Measurements from ENCODE around the gene TOMM40L.

TOMM40L gene

DNA sequence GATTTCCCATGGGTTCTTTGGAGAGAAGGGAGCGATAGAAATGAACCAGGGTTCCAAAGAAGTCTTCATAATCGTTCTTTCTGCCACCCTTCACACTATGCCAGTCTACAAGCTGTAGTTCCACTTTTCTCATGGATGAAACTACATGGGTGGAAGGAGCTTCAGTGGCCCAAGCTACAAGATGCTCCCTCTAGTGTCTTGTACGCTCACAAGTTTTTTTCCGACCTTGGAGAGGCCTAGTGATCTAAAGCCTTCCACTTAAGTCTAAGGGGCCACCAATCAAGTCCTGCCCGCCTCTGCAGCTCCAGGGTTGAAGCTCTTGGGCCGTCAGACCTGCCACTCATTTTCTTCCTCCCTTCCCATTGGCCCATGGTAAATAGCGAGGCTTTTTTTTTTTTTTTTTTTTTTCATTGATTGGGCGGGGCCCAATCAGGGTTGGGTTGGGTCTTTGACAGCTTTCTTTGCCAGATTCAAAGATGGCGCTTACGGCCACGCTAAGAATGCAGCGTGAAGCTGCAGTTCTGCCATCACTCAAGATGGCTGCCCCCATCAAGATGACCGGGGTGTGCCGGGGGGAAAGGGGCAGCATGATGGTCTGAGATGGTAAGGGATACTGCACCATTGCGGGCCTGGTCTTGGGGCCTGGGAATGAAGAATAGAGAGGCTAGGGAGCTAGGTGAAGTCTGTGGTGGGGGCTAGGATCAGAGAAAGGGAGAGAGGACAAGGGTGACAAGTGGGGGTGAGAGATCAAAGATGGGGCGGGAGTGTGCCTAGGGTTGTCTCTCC is at the start of gene TOMM40L:
Gene TOMM40L, plus strand, starts transcription at position 527 of the 786 bp plus-strand sequence. CDS start 430 bp downstream, outside the sequence.
- DNase-seq = peak; percentile 88

DNA sequence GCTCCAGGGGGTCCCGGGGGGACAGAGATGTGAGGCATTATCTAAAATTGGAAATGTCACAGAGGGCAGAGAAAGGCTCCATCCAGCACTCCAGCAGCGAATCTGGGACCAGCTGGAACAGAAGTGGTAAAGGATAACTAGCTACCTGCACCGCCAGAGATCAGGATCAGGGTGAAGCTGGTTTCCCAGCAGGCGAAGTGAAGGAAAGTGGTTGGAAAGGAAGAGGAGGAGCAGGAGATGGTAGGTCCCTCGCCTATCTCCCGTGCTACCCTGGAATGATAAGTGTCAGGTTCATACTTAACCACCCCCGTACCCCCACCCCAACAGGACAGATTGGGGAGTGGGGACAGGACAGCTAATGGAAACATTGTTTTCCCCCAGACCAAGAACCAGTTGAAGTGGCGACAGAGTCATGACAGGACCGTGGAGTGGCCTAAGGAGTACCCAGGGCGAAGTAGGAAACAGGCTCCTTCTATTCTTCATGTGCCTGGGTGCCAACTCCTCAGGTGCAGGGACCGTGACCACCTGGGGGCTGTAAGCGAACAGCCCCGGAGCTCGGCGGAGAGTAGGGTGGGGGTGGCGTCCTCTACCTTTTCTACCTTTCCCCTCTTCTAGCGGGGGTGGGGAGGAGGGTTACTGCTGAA is 49.3 kb upstream of the TOMM40L start:
- Mint-ChIP-seq H3K4me1 (ENCODE audit: low read depth) (peaks cover 65% of the 10 kb centered on the region), H3K9me3 (no peaks in the 10 kb centered on the region), H3K27ac (peak overlapping the region; percentile 99), H3K36me3 (ENCODE audit: low read depth) (peaks cover 57% of the 10 kb centered on the region), H3K27me3 (no peaks in the 10 kb centered on the region), H3K4me3 (peak overlapping the region; percentile 94)
- no peak for DNase-seq

More for the DNA sequence above, at the start of gene TOMM40L:
- H3K4me1 Mint-ChIP-seq (ENCODE audit: low read depth) = peaks cover 37% of the 10 kb centered on the region
- H3K36me3 Mint-ChIP-seq (ENCODE audit: low read depth) = peaks cover 44% of the 10 kb centered on the region
- peak within 1 kb of the TSS; percentile 99 for H3K27ac Mint-ChIP-seq
- peak within 1 kb of the TSS; percentile 98 for H3K4me3 Mint-ChIP-seq
- H3K9me3 Mint-ChIP-seq = no peaks in the 10 kb centered on the region
- H3K27me3 Mint-ChIP-seq = no peaks in the 10 kb centered on the region

DNA sequence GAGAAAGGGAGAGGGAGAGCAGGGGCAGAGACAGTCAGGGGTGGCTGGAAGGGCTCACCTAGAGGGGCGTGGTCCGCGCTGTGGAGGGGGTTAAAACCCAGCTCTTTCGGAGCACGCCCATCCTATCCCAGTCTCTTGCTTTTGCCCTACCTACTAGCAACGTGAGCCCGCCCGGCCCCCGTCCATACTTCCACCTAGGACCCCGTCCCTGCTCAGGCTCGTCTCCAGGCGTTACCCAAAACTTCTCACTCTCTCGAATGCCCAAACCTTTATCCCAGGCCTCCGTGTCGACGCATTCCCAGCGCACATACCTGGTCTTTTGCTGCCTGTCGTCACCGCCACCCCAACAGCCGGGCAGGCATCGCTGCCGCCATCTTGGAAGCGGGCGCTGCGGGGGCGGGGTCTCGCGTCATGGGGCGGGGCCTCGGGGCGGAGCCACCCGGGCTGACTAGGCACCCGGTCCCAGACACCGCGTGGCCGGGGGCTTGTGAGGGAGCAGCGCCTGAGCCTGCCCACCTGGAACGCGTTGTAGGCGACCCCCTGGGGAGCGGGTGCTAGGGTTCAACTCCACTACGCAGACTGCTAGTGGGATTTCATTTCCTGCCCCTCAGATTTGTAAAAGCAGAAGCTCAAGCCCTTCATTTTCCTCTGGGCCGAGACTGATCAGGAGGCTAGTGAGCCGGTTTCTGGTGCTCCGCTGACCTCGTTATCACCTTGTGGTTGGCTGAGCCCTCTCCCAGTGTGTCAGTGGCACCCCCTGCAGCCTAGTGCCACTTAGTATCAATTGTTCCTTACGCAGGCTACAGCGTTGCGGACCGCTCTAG is 48.5 kb upstream of the TOMM40L start, which contains the start of gene B4GALT3:
Gene B4GALT3, minus strand, starts transcription at position 396 of the 824 bp plus-strand sequence. CDS start 1,447 bp downstream, outside the sequence.
- Mint-ChIP-seq H3K4me3 (peak within 1 kb of the TSS; percentile 94), H3K27ac (peak within 1 kb of the TSS; percentile 99), H3K9me3 (no peaks in the 10 kb centered on the region), H3K4me1 (ENCODE audit: low read depth) (peaks cover 71% of the 10 kb centered on the region), H3K27me3 (no peaks in the 10 kb centered on the region), H3K36me3 (ENCODE audit: low read depth) (peaks cover 53% of the 10 kb centered on the region)
- peak; percentile 100 for DNase-seq

DNA sequence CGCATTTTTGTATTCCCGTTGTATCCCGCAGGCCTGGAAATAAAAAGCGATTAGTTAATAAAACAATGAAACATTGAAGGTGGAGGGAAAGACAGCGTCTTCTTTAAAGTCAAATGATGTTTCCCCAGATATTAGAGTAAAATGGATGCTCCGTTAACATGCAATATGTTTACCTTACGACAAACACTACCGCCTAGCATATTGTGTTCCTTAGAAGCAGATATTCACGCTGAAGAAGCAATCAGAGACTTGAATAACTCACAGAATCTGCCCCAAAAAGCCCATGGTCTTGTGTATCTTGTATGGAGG is 48.0 kb upstream of the TOMM40L start:
- Mint-ChIP-seq H3K9me3 (no peaks in the 10 kb centered on the region), H3K27me3 (no peaks in the 10 kb centered on the region), H3K27ac (peak overlapping the region; percentile 99), H3K36me3 (ENCODE audit: low read depth) (peaks cover 47% of the 10 kb centered on the region), H3K4me3 (peak overlapping the region; percentile 94), H3K4me1 (ENCODE audit: low read depth) (peaks cover 73% of the 10 kb centered on the region)
- peak; percentile 48 for DNase-seq

DNA sequence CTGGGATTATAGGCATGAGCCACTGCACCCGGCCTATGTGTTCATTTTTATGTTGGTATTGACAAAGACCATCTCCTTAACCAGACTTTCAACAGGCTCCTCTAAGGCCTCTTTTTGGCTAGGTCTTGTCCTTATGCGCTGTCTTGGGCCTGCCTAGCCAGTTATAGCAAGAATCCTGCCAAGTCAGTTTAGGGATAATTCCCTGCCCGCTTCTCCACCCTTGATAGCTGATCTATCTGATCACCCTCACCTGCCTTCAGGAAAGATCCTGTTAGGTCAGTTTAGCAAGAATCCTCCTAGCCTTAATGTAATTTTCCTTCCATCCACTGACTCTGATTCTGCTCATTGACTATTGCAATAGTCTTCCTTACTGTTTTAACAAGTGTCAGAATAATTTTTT is 46.2 kb upstream of the TOMM40L start:
- peaks cover 76% of the 10 kb centered on the region for H3K4me1 Mint-ChIP-seq (ENCODE audit: low read depth)
- H3K4me3 Mint-ChIP-seq = no peak overlapping the region
- no peaks in the 10 kb centered on the region for H3K9me3 Mint-ChIP-seq
- no peak for DNase-seq
- no peak overlapping the region for H3K27ac Mint-ChIP-seq
- no peaks in the 10 kb centered on the region for H3K27me3 Mint-ChIP-seq
- peaks cover 29% of the 10 kb centered on the region for H3K36me3 Mint-ChIP-seq (ENCODE audit: low read depth)

DNA sequence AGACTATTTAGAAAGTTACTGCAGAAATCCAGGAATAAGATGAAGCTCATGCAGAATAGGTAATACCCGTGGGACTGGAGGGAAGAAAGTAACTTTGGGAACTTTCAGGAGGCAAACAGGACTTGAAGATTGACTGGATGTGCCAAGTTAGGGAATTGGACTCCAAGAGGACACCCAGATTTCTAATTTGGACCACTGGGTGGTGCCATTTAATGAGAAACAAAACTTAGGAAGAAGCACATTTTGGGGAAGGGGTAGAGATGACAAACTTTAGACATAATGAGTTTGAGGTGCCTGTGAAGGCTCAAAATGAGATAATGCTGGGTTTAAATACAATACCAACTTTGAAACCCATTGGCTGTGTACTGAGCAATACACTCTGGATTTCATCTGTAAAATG is 45.2 kb upstream of the TOMM40L start:
- no peak for DNase-seq
- Mint-ChIP-seq H3K4me1 (ENCODE audit: low read depth) (peaks cover 75% of the 10 kb centered on the region), H3K4me3 (no peak overlapping the region), H3K36me3 (ENCODE audit: low read depth) (peaks cover 19% of the 10 kb centered on the region), H3K9me3 (no peaks in the 10 kb centered on the region), H3K27ac (peak overlapping the region; percentile 35), H3K27me3 (no peaks in the 10 kb centered on the region)

DNA sequence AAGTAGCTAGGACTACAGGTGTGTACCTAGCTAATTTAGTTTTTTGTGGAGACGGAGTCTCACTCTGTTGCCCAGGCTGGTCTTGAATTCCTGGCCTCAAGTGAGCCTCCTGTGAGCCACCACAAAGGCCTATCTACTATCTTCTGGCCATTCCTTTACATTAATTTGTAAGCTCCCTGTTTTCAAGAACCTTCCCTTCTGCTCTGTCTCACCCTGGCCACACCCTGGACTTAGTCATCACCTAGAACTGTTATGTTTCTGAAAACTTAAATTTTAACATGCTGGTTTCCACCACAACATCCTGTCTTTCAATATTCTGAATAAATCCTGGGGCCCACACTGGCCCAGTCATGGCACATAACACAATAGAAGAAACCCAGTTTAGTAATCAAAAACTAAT is 43.6 kb upstream of the TOMM40L start:
- H3K27me3 Mint-ChIP-seq = no peaks in the 10 kb centered on the region
- H3K4me3 Mint-ChIP-seq = peak overlapping the region; percentile 60
- DNase-seq = peak; percentile 65
- peaks cover 4% of the 10 kb centered on the region for H3K36me3 Mint-ChIP-seq (ENCODE audit: low read depth)
- H3K9me3 Mint-ChIP-seq = peaks cover 3% of the 10 kb centered on the region
- peak overlapping the region; percentile 96 for H3K27ac Mint-ChIP-seq
- peaks cover 81% of the 10 kb centered on the region for H3K4me1 Mint-ChIP-seq (ENCODE audit: low read depth)

DNA sequence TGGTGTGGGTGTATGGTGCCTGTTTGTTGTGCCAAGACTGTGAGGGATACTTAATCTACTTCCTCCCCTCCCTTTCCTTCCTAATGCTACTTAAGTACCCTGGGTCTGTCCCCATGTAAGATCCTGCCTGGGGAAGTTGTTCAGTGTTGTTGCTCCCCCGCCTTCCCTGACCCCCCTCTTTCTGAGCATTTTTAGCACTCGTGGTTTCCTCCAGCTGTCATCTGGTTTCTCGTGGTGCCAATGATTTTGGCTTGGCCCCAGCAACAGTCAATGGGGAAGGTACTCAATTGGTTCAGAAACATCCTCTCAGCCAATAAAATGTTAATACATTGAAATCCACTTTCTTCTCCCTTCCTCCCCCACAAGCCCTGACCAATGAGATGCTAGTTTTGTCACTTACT is 40.6 kb upstream of the TOMM40L start:
- Mint-ChIP-seq H3K36me3 (ENCODE audit: low read depth) (peaks cover 3% of the 10 kb centered on the region), H3K9me3 (peaks cover 3% of the 10 kb centered on the region), H3K27ac (peak overlapping the region; percentile 96), H3K4me1 (ENCODE audit: low read depth) (peaks cover 80% of the 10 kb centered on the region), H3K27me3 (no peaks in the 10 kb centered on the region), H3K4me3 (peak overlapping the region; percentile 38)
- DNase-seq = peak; percentile 71

DNA sequence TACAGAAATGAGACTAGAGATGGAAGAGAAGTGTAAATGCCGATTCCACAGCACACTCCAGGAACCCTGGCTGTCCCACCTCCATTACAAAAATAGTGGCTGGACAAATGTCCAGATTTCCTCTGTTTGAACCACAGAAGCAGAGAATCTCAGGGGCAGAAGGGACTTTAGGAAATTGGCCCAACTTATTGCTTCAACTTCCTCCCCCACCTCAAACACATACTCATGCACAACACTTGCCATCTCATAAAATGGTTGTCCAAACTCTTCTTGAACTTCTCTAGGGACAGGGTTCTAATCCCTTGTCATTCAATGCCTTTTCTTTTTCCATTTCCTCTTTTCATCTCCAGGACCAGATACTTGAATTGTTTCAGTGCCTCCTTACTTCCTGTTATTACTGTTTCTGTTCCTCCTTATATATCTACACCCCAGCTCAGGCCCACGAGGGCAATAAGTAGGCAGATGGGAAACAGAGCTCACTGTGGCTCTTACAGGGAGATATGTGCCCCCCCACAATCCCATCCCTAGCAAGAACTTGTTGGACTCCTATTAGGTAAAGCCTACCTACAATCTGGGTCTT is 40.0 kb upstream of the TOMM40L start:
- peaks cover 3% of the 10 kb centered on the region for H3K36me3 Mint-ChIP-seq (ENCODE audit: low read depth)
- DNase-seq = no peak
- peaks cover 74% of the 10 kb centered on the region for H3K4me1 Mint-ChIP-seq (ENCODE audit: low read depth)
- H3K27me3 Mint-ChIP-seq = no peaks in the 10 kb centered on the region
- peak overlapping the region; percentile 38 for H3K4me3 Mint-ChIP-seq
- H3K9me3 Mint-ChIP-seq = peaks cover 3% of the 10 kb centered on the region
- peak overlapping the region; percentile 96 for H3K27ac Mint-ChIP-seq

DNA sequence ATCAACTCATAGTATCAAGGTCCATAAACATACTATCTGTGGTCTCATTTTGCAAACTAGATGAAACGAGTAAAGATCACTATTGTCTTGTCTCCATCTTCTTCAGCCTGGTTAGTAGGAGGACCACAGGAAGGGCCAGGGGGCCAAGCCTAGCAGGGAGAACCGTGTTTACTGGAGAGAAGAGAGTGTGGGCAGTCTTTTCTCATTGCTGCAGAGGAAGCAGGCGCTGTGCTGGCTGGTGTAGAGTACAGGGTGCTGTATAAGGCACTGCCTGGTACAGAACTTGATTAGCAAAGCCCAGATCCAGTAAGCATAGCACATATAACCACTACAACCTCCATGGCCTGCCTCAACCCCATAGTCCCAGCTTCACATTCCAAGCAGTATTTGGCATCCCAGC is 38.5 kb upstream of the TOMM40L start:
- Mint-ChIP-seq H3K4me3 (no peak overlapping the region), H3K9me3 (peaks cover 3% of the 10 kb centered on the region), H3K27ac (peak overlapping the region; percentile 96), H3K4me1 (ENCODE audit: low read depth) (peaks cover 62% of the 10 kb centered on the region), H3K27me3 (no peaks in the 10 kb centered on the region), H3K36me3 (ENCODE audit: low read depth) (no peaks in the 10 kb centered on the region)
- DNase-seq = no peak

DNA sequence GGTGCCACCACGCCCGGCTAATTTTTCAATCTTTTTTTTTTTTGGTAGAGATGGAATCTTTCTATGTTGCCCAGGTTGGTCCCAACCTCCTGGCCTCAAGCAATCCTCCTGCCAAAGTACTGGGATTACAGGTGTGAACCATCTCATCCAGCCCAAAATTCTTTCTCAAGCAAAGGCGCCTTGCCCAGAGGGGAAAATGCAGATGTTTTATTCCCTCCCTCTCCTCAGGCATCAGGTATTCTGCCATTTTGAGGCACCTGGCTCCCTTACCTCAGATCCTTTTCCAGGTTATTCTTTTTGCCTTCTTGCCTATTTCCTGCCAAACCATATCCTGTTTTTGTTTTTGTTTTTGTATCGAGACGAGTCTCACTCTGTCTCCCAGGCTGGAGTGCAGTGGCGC is 37.5 kb upstream of the TOMM40L start:
- Mint-ChIP-seq H3K4me3 (no peak overlapping the region), H3K27me3 (no peaks in the 10 kb centered on the region), H3K27ac (peak overlapping the region; percentile 75), H3K4me1 (ENCODE audit: low read depth) (peaks cover 63% of the 10 kb centered on the region), H3K36me3 (ENCODE audit: low read depth) (no peaks in the 10 kb centered on the region), H3K9me3 (peaks cover 3% of the 10 kb centered on the region)
- DNase-seq = no peak

DNA sequence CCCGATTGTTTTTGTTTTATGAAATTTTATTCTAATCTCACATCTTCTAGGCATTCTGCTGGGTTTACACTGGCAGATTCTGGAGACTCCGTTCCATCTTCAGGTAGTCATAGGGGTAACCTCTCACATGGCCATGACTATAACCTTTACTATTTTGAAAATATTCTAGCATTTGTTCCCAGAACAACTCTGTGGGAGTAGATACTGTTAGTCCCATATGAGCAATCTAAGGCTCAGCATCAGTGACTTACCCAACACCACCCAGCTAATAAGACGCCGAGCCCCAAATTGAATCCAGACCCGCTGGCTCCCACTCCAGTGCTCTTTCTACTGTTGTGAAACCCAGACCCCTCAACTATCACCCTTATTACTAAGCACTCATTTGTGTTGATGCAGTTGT is 36.8 kb upstream of the TOMM40L start:
- peaks cover 3% of the 10 kb centered on the region for H3K9me3 Mint-ChIP-seq
- no peak overlapping the region for H3K4me3 Mint-ChIP-seq
- H3K27ac Mint-ChIP-seq = peak overlapping the region; percentile 35
- no peaks in the 10 kb centered on the region for H3K36me3 Mint-ChIP-seq (ENCODE audit: low read depth)
- no peak for DNase-seq
- peaks cover 56% of the 10 kb centered on the region for H3K4me1 Mint-ChIP-seq (ENCODE audit: low read depth)
- H3K27me3 Mint-ChIP-seq = no peaks in the 10 kb centered on the region

DNA sequence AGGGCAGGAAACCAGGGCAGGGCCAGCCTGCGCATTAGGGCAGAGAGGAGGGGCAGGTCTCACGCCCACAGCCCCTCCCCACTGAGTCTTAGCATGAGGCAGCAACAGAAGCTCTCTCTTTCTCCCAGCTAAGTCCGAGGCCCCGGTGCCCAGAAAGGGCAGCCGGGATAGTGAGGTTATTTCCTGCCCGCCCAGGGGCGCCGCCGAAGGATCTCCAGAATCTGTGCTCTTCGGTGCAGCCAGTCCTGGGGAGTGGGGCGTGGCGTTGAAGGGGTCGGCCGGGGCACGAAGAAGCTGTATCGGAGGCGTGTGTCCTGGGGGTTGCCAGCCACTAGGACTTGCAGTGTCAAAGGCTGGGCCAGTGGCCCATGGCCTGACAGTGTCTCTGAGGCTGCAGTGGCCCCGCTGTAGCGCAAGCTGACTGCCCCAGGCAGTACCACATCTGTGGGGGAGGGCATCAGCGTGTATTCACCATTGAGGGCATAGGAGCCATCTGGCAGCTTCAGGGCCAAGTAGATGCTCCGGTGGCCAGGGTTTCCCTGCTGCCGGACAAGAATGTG is 34.8 kb upstream of the TOMM40L start:
- DNase-seq = no peak
- no peaks in the 10 kb centered on the region for H3K36me3 Mint-ChIP-seq (ENCODE audit: low read depth)
- H3K9me3 Mint-ChIP-seq = peaks cover under 1% of the 10 kb centered on the region
- no peak overlapping the region for H3K4me3 Mint-ChIP-seq
- peaks cover 50% of the 10 kb centered on the region for H3K4me1 Mint-ChIP-seq (ENCODE audit: low read depth)
- no peaks in the 10 kb centered on the region for H3K27me3 Mint-ChIP-seq
- H3K27ac Mint-ChIP-seq = no peak overlapping the region

DNA sequence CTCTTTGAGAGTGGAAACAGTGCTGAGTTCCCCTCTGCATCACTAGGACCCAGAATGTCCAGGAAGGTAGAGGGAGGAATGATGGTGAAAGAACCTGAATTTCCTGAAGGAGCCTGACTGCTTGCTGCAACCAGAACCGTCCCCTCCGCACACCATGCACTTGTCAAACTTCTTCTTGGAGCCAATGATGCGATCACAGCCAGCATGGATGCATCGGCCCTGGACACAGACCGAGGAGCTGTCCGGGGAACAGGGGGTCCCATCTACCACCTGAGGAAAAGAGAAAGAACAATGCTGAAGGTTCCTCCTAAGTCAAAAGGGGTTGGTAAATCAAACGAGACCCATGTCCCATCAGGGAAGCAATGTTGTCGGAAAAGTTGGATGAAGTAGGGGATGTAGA is 33.9 kb upstream of the TOMM40L start:
- peaks cover 40% of the 10 kb centered on the region for H3K4me1 Mint-ChIP-seq (ENCODE audit: low read depth)
- no peak for DNase-seq

More for the DNA sequence above, 33.9 kb upstream of the TOMM40L start:
- Mint-ChIP-seq H3K27me3 (no peaks in the 10 kb centered on the region), H3K27ac (no peak overlapping the region), H3K9me3 (no peaks in the 10 kb centered on the region), H3K4me3 (no peak overlapping the region), H3K36me3 (ENCODE audit: low read depth) (no peaks in the 10 kb centered on the region)

All from activated T-cell treated with anti-CD3 and anti-CD28 coated beads, Interleukin-2, amount 50 U/mL, for 24 hours (primary cell).